ENCODE results near the gene IWS1. TPM values are rescaled to one million over a fixed set of nuclear protein-coding genes. Genes with fewer than 3 reads are reported as not detected.
"Not testable (repeated sequence)": the region's sequence is repeated elsewhere in the genome, so short reads cannot be mapped to it uniquely, and the experiment has no call there.

IWS1 gene
- total RNA-seq, 1 donor = 36.6 TPM

DNA sequence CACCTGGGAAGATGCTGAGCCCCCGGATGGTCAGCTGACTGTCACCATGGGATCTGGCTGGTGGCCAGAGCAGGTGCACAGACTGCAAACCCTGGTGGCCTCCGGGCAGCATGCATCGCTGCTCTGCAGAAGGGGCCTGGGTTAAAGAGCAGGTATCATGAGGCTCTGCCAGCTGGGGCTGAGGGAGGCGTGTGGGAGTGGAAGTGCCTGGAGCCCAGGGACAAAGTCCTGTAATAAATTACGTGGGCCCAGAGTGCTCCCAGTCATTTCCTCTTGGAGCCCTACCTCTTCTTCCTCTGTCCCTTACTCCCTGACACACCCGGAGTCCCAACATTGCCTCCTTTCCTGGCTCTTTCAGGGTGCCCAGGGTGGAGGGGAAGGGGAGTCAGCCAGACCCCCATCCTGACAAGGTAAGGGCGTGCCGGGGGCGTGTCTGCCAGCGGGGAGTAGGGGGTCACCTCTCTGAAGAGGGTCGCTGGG is 9.2 kb upstream of the IWS1 start, which contains the start of gene MYO7B:
TSS of gene MYO7B (plus strand) at position 262 of the 480 bp plus-strand sequence. CDS start 24,040 bp downstream, outside the sequence.
- no peak within 1 kb of the TSS for H2AFZ ChIP-seq (ENCODE audit: low read length)
- DNase-seq (ENCODE audit: insufficient read length, low spot score, missing footprints) = no peak
- H3K9me3 ChIP-seq (ENCODE audit: low read depth, low read length) = no peaks in the 10 kb centered on the region
- H3K27me3 ChIP-seq (ENCODE audit: insufficient read depth, low read length) = peaks cover 34% of the 10 kb centered on the region
- H3K79me2 ChIP-seq (ENCODE audit: insufficient read depth, low read length) = no peaks in the 10 kb centered on the region
- no peak within 1 kb of the TSS for H3K4me2 ChIP-seq (ENCODE audit: insufficient read depth, low read length)
- H3K36me3 ChIP-seq (ENCODE audit: insufficient read depth, low read length) = no peaks in the 10 kb centered on the region
- TF ChIP-seq, protein P1, sequence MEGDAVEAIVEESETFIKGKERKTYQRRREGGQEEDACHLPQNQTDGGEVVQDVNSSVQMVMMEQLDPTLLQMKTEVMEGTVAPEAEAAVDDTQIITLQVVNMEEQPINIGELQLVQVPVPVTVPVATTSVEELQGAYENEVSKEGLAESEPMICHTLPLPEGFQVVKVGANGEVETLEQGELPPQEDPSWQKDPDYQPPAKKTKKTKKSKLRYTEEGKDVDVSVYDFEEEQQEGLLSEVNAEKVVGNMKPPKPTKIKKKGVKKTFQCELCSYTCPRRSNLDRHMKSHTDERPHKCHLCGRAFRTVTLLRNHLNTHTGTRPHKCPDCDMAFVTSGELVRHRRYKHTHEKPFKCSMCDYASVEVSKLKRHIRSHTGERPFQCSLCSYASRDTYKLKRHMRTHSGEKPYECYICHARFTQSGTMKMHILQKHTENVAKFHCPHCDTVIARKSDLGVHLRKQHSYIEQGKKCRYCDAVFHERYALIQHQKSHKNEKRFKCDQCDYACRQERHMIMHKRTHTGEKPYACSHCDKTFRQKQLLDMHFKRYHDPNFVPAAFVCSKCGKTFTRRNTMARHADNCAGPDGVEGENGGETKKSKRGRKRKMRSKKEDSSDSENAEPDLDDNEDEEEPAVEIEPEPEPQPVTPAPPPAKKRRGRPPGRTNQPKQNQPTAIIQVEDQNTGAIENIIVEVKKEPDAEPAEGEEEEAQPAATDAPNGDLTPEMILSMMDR (IDR thresholded peaks at IDR 0.05; ENCODE audit: extremely low read depth, low read depth, low read length) = no peak
- H3K4me1 ChIP-seq (ENCODE audit: insufficient read depth, low read length) = no peaks in the 10 kb centered on the region
- H3K4me3 ChIP-seq (ENCODE audit: insufficient read depth, low read length) = no peak within 1 kb of the TSS
- H4K20me1 ChIP-seq (ENCODE audit: insufficient read depth, low read length) = no peaks in the 10 kb centered on the region
- H3K27ac ChIP-seq (ENCODE audit: low read depth, low read length) = no peak within 1 kb of the TSS

DNA sequence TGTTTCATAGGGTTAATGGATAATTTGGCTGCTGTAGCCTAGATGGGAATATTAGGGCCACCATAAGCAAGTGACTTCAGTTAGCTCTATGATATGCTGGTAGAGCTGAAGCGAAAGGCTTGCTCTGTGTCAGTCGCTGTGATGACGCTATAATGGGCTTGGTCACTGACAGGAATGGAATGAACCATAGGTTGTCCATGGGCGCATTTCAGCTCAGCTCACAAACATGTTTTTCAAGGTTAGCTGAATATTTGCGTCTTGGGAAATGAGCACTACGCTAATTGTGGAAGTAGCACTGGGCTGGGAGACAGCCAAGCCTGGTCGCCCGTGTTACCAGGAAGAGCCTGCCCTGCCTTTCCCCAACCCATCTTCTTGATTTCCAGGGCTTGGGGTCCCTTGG is 6.0 kb upstream of the IWS1 start:
- no peak overlapping the region for H3K4me2 ChIP-seq (ENCODE audit: insufficient read depth, low read length)
- no peak overlapping the region for H2AFZ ChIP-seq (ENCODE audit: low read length)
- peaks cover 20% of the 10 kb centered on the region for H3K27me3 ChIP-seq (ENCODE audit: insufficient read depth, low read length)
- no peak for DNase-seq (ENCODE audit: insufficient read length, low spot score, missing footprints)
- no peak overlapping the region for H3K27ac ChIP-seq (ENCODE audit: low read depth, low read length)
- no peaks in the 10 kb centered on the region for H3K36me3 ChIP-seq (ENCODE audit: insufficient read depth, low read length)
- no peak overlapping the region for H3K4me3 ChIP-seq (ENCODE audit: insufficient read depth, low read length)
- H3K79me2 ChIP-seq (ENCODE audit: insufficient read depth, low read length) = no peaks in the 10 kb centered on the region
- no peaks in the 10 kb centered on the region for H3K9me3 ChIP-seq (ENCODE audit: low read depth, low read length)
- H4K20me1 ChIP-seq (ENCODE audit: insufficient read depth, low read length) = no peaks in the 10 kb centered on the region
- peaks cover under 1% of the 10 kb centered on the region for H3K4me1 ChIP-seq (ENCODE audit: insufficient read depth, low read length)
- TF ChIP-seq, protein P1 (IDR thresholded peaks at IDR 0.05; ENCODE audit: extremely low read depth, low read depth, low read length) = no peak

DNA sequence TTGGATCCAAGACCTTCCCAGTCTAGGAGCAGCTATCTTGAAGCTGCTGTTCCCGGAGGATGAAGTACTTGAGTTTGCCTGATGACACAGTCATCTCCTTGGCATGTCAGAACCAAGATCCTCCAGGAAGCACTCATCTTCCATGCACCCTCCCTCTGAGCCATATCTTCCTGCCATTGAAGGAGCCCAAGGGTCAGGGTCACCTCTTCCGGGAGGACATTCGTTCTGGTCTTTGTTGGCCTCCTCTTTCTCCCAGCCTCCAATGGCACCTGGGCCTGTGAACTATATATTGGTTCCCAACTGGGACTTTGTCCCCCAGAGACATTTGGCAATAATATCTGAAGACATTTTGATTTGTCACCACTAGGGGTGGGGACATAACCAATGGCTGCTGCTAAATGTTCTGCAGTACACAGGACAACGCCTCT is 4.9 kb upstream of the IWS1 start:
- Histone ChIP-seq H3K4me2 (ENCODE audit: insufficient read depth, low read length) (no peak overlapping the region), H3K79me2 (ENCODE audit: insufficient read depth, low read length) (peaks cover under 1% of the 10 kb centered on the region), H2AFZ (ENCODE audit: low read length) (no peak overlapping the region), H3K9me3 (ENCODE audit: low read depth, low read length) (no peaks in the 10 kb centered on the region), H3K27ac (ENCODE audit: low read depth, low read length) (no peak overlapping the region), H3K27me3 (ENCODE audit: insufficient read depth, low read length) (peaks cover 20% of the 10 kb centered on the region), H3K4me1 (ENCODE audit: insufficient read depth, low read length) (peaks cover 6% of the 10 kb centered on the region), H4K20me1 (ENCODE audit: insufficient read depth, low read length) (no peaks in the 10 kb centered on the region), H3K36me3 (ENCODE audit: insufficient read depth, low read length) (no peaks in the 10 kb centered on the region), H3K4me3 (ENCODE audit: insufficient read depth, low read length) (no peak overlapping the region)
- DNase-seq (ENCODE audit: insufficient read length, low spot score, missing footprints) = no peak
- TF ChIP-seq, protein P1 (IDR thresholded peaks at IDR 0.05; ENCODE audit: extremely low read depth, low read depth, low read length) = no peak

DNA sequence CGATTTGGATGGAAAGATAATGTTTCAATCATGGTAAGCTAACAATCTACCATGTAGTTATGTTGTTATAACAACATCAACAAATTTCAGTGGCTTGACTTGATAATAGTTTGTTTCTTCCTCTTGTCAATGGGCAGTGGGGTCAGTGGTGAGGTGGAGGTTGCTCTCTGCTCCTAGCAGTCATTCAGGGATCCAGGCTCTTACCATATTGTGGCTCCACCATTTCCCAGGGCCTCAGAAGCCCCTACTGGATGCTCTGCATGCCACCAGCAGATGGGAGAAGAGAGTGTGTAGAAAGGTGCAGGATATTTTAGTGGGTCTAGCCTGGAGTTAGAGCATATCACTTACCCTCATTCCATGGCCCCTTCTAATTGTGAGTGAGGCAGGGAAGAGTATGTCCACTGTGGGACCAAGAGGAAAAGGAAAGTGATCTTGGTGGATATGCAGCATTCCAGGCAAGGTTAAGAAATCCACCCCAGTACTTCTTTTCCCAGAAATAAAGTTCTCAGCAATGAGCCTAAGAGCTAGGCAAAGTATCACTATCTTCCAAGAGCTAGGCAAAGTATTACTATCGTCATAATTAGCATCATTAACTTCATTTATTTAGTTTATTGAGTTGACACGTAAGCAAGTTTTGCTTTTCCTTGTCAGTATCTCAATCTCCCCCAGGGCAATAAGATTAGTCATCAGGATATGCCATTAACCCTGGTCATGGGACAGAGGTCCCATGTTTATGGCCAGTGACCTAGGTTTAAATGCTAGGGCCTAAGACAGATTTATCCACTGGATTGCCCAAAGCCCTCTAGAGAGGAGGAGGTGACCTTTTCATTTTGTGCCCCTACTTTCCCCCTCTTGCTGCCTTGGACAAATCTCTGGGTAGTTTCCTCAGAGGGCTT is 4.2 kb upstream of the IWS1 start:
- no peak for DNase-seq (ENCODE audit: insufficient read length, low spot score, missing footprints)
- no peaks in the 10 kb centered on the region for H3K36me3 ChIP-seq (ENCODE audit: insufficient read depth, low read length)
- H3K27me3 ChIP-seq (ENCODE audit: insufficient read depth, low read length) = peaks cover 20% of the 10 kb centered on the region
- no peak overlapping the region for H3K4me2 ChIP-seq (ENCODE audit: insufficient read depth, low read length)
- H3K27ac ChIP-seq (ENCODE audit: low read depth, low read length) = no peak overlapping the region
- TF ChIP-seq, protein P1 (IDR thresholded peaks at IDR 0.05; ENCODE audit: extremely low read depth, low read depth, low read length) = no peak
- H4K20me1 ChIP-seq (ENCODE audit: insufficient read depth, low read length) = peaks cover 1% of the 10 kb centered on the region
- H3K4me1 ChIP-seq (ENCODE audit: insufficient read depth, low read length) = peaks cover 6% of the 10 kb centered on the region
- H3K79me2 ChIP-seq (ENCODE audit: insufficient read depth, low read length) = peaks cover 8% of the 10 kb centered on the region
- no peak overlapping the region for H3K4me3 ChIP-seq (ENCODE audit: insufficient read depth, low read length)
- H3K9me3 ChIP-seq (ENCODE audit: low read depth, low read length) = no peaks in the 10 kb centered on the region
- H2AFZ ChIP-seq (ENCODE audit: low read length) = no peak overlapping the region

DNA sequence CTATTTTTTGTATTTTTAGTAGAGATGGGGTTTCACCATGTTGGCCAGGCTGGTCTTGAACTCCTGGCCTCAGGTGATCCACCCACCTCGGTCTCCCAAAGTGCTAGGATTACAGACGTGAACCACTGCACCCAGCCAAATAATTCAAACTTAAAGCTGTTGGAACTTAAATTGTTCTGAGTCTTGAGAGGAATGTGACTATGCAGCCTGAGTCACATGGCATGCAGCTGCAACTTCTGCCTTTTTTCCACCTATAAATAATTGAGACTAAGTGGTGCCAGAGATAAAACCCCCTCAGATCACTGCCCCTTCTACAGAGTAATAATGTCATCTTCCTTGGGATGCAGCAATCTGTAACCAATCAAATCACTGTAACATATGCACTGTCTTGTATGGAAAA is 3.1 kb upstream of the IWS1 start:
- not testable (repeated sequence) for H3K4me1 ChIP-seq (ENCODE audit: insufficient read depth, low read length); DNase-seq (ENCODE audit: insufficient read length, low spot score, missing footprints); H4K20me1 ChIP-seq (ENCODE audit: insufficient read depth, low read length); H3K4me3 ChIP-seq (ENCODE audit: insufficient read depth, low read length); H3K4me2 ChIP-seq (ENCODE audit: insufficient read depth, low read length); H3K36me3 ChIP-seq (ENCODE audit: insufficient read depth, low read length); H3K9me3 ChIP-seq (ENCODE audit: low read depth, low read length); H3K27ac ChIP-seq (ENCODE audit: low read depth, low read length); H2AFZ ChIP-seq (ENCODE audit: low read length)
- Histone ChIP-seq H3K27me3 (ENCODE audit: insufficient read depth, low read length) (peaks cover 16% of the 10 kb centered on the region), H3K79me2 (ENCODE audit: insufficient read depth, low read length) (peaks cover 18% of the 10 kb centered on the region)
